Mesodermal cell (in vitro differentiated cells): Measurements from ENCODE around the gene SNRPD3.
"Not testable (repeated sequence)": the region's sequence is repeated elsewhere in the genome, so short reads cannot be mapped to it uniquely, and the experiment has no call there.

Experiments used
- H3K27ac ChIP-seq: 2 replicates; pipeline ENCODE4 v1.7.0; 2013; ENCODE audit warnings: mild to moderate bottlenecking, low read depth, low read length, moderate library complexity; ENCODE audit not compliant: severe bottlenecking
- H3K36me3 ChIP-seq: 2 replicates; pipeline ENCODE4 v1.7.1; 2013; ENCODE audit warnings: mild to moderate bottlenecking, low read length, moderate library complexity; ENCODE audit not compliant: control insufficient read depth, insufficient read depth
- H3K4me1 ChIP-seq: one replicate; pipeline ENCODE4 v1.7.1; 2013; ENCODE audit warnings: mild to moderate bottlenecking, low read length; ENCODE audit not compliant: insufficient read depth, control insufficient read depth, poor library complexity, severe bottlenecking
- H3K4me3 ChIP-seq: 2 replicates; pipeline ENCODE4 v1.7.0; 2013; ENCODE audit warnings: low read length, control low read depth, mild to moderate bottlenecking; ENCODE audit not compliant: insufficient read depth, poor library complexity, severe bottlenecking; ENCODE audit errors: extremely low read depth
- H3K9me3 ChIP-seq: 2 replicates; pipeline ENCODE4 v1.7.1; 2013; ENCODE audit warnings: mild to moderate bottlenecking, low read length, moderate library complexity; ENCODE audit not compliant: control insufficient read depth
- WGBS, 2 experiments: methylation state at CpG; one replicate each; pipeline ENCODE4 v1.1.5; 2013; ENCODE audit warnings: missing lambda C conversion rate in 2 of 2; ENCODE audit not compliant: insufficient coverage in 2 of 2; 5-methylcytosine and 5-hydroxymethylcytosine counted together

SNRPD3 gene

GRCh38 chr22:24593559-24593835 is 37.7 kb downstream of the SNRPD3 start:
- not testable (repeated sequence) for H3K36me3 ChIP-seq
- peak overlapping the region; percentile 60 for H3K27ac ChIP-seq
- WGBS, 2 experiments = 92 to 95% methylated on average over 5 to 10 of the region's 10 CpGs

GRCh38 chr22:24593836-24594568 is 38.2 kb downstream of the SNRPD3 start:
- Histone ChIP-seq H3K36me3 (peaks cover 3% of the 10 kb centered on the region), H3K4me3 (no peak overlapping the region), H3K9me3 (no peaks in the 10 kb centered on the region), H3K27ac (no peak overlapping the region), H3K4me1 (peaks cover 17% of the 10 kb centered on the region)
- 79 to 85% methylated on average over 13 to 16 of the region's 16 CpGs for WGBS, 2 experiments

More at GRCh38 chr22:24593559-24593835, 37.7 kb downstream of the SNRPD3 start:
- H3K4me1 ChIP-seq = peaks cover 17% of the 10 kb centered on the region
- H3K4me3 ChIP-seq = peak overlapping the region; percentile 65
- not testable (repeated sequence) for H3K9me3 ChIP-seq

- Histone ChIP-seq H3K4me3 (no peak overlapping the region), H3K27ac (no peak overlapping the region), H3K9me3 (no peaks in the 10 kb centered on the region), H3K4me1 (peaks cover 17% of the 10 kb centered on the region), H3K36me3 (no peaks in the 10 kb centered on the region)
- WGBS, 2 experiments = 71 to 95% methylated on average over 4 to 5 of the region's 7 CpGs
Measured at GRCh38 chr22:24594569-24595120, 38.8 kb downstream of the SNRPD3 start.

GRCh38 chr22:24595228-24595627 is 39.4 kb downstream of the SNRPD3 start:
- Histone ChIP-seq H3K36me3 (no peaks in the 10 kb centered on the region), H3K4me1 (peaks cover 17% of the 10 kb centered on the region), H3K4me3 (no peak overlapping the region), H3K9me3 (no peaks in the 10 kb centered on the region), H3K27ac (no peak overlapping the region)
- WGBS, 2 experiments = 90 to 96% methylated on average over 6 of the region's 6 CpGs

- no peaks in the 10 kb centered on the region for H3K36me3 ChIP-seq
- H3K4me3 ChIP-seq = no peak overlapping the region
- peaks cover 17% of the 10 kb centered on the region for H3K4me1 ChIP-seq
- WGBS, 2 experiments = 94 to 97% methylated on average over 4 of the region's 4 CpGs
- no peak overlapping the region for H3K27ac ChIP-seq
- no peaks in the 10 kb centered on the region for H3K9me3 ChIP-seq
Measured at GRCh38 chr22:24595863-24596262, 40.1 kb downstream of the SNRPD3 start.

- H3K9me3 ChIP-seq, H3K4me3 ChIP-seq, H3K36me3 ChIP-seq, H3K27ac ChIP-seq: not testable (repeated sequence)
- peaks cover 23% of the 10 kb centered on the region for H3K4me1 ChIP-seq
- 65 to 76% methylated on average over 2 to 5 of the region's 9 CpGs for WGBS, 2 experiments
Measured at GRCh38 chr22:24597076-24597475, 41.3 kb downstream of the SNRPD3 start.

GRCh38 chr22:24599514-24599913 is 43.7 kb downstream of the SNRPD3 start:
- no peaks in the 10 kb centered on the region for H3K9me3 ChIP-seq
- WGBS, 2 experiments = 77 to 83% methylated on average over 6 to 7 of the region's 8 CpGs

GRCh38 chr22:24599958-24600715 is 44.3 kb downstream of the SNRPD3 start:
- not testable (repeated sequence) for H3K36me3 ChIP-seq, H3K27ac ChIP-seq, H3K4me3 ChIP-seq, H3K9me3 ChIP-seq
- peaks cover 18% of the 10 kb centered on the region for H3K4me1 ChIP-seq
- 95 to 100% methylated on average over 2 of the region's 3 CpGs for WGBS, 2 experiments

More at GRCh38 chr22:24599514-24599913, 43.7 kb downstream of the SNRPD3 start:
- no peak overlapping the region for H3K4me3 ChIP-seq
- no peaks in the 10 kb centered on the region for H3K36me3 ChIP-seq
- H3K27ac ChIP-seq = no peak overlapping the region
- peaks cover 22% of the 10 kb centered on the region for H3K4me1 ChIP-seq

GRCh38 chr22:24601217-24602104 is 45.7 kb downstream of the SNRPD3 start:
- 92 to 96% methylated on average over 10 to 11 of the region's 12 CpGs for WGBS, 2 experiments
- Histone ChIP-seq H3K4me1 (peaks cover 14% of the 10 kb centered on the region), H3K4me3 (no peak overlapping the region), H3K36me3 (no peaks in the 10 kb centered on the region), H3K27ac (no peak overlapping the region), H3K9me3 (no peaks in the 10 kb centered on the region)

- H3K4me3 ChIP-seq, H3K9me3 ChIP-seq, H3K36me3 ChIP-seq, H3K27ac ChIP-seq: not testable (repeated sequence)
- H3K4me1 ChIP-seq = peaks cover 14% of the 10 kb centered on the region
- WGBS, 2 experiments = 99 to 100% methylated on average over 7 to 8 of the region's 11 CpGs
Measured at GRCh38 chr22:24602105-24602749, 46.4 kb downstream of the SNRPD3 start.
